IMR-90 (cell line): ENCODE measurements around the gene COL23A1. TPM values are rescaled to one million over a fixed set of nuclear protein-coding genes. Genes with fewer than 3 reads are reported as not detected.

Experiments used
- ATAC-seq: fragments of 200-7000 bp; cut with Tn5 transposase; 2 replicates; pipeline ENCODE4 v1.9.1; 2020; ENCODE audit warnings: low read depth, mild to moderate bottlenecking, moderate library complexity
- BruUV-seq: library from RNA; stranded (reverse); fragments of 400-500 nt; replicated peaks from 2 replicates; lab custom pipeline; 2021; lab: Mats Ljungman, UMichigan
- CTCF ChIA-PET: fragments of 300-600 bp; formaldehyde crosslinking; extraction: SDS; loops from one replicate; lab custom pipeline; 2021; ENCODE audit warnings: antibody characterized with exemption; lab: Yijun Ruan, JAX
- POLR2A ChIA-PET: fragments of 300-600 bp; sonication (Branson Sonifier 250); formaldehyde crosslinking; loops from one replicate; lab custom pipeline; 2022; ENCODE audit warnings: antibody characterized with exemption; ENCODE audit not compliant: unreplicated experiment; lab: Charles Lee
- DNase-seq: peaks from one replicate; pipeline ENCODE4 v3.0.0; 2013
- H2AFZ ChIP-seq: replicated peaks from 2 replicates; pipeline ENCODE3; 2013; ENCODE audit warnings: low read length, mild to moderate bottlenecking; ENCODE audit not compliant: poor library complexity
- H2AK5ac ChIP-seq: 2 replicates; pipeline ENCODE4 v1.6.1; 2013; ENCODE audit warnings: low read depth, low read length, inconsistent platforms
- H2AK9ac ChIP-seq: replicated peaks from 2 replicates; pipeline ENCODE3; 2013; ENCODE audit warnings: mild to moderate bottlenecking, low read depth, low read length, moderate library complexity; ENCODE audit not compliant: poor library complexity
- H2BK120ac ChIP-seq: 2 replicates; pipeline ENCODE4 v1.6.1; 2013; ENCODE audit warnings: low read depth, low read length, inconsistent platforms
- H2BK15ac ChIP-seq: 3 replicates; pipeline ENCODE4 v1.6.1; 2013; ENCODE audit warnings: low read depth, low read length, inconsistent platforms
- H2BK20ac ChIP-seq: 2 replicates; pipeline ENCODE4 v1.6.1; 2013; ENCODE audit warnings: low read depth, mild to moderate bottlenecking, inconsistent platforms, low read length, moderate library complexity
- H2BK5ac ChIP-seq: 2 replicates; pipeline ENCODE4 v1.6.1; 2013; ENCODE audit warnings: mild to moderate bottlenecking, low read depth, low read length, inconsistent platforms; ENCODE audit not compliant: poor library complexity, severe bottlenecking
- H3K14ac ChIP-seq: replicated peaks from 2 replicates; pipeline ENCODE4 v1.6.1; 2013; ENCODE audit warnings: low read depth, low read length, inconsistent platforms
- H3K18ac ChIP-seq: 2 replicates; pipeline ENCODE4 v1.6.1; 2013; ENCODE audit warnings: low read depth, low read length, control low read depth
- H3K23ac ChIP-seq: 2 replicates; pipeline ENCODE4 v1.6.1; 2013; ENCODE audit warnings: low read depth, low read length, inconsistent platforms
- H3K27ac ChIP-seq: 2 replicates; pipeline ENCODE4 v1.5.1; 2013; ENCODE audit warnings: mild to moderate bottlenecking, control low read depth, low read length; ENCODE audit not compliant: insufficient read depth
- H3K27me3 ChIP-seq: 2 replicates; pipeline ENCODE4 v1.6.1; 2013; ENCODE audit warnings: low read length; ENCODE audit not compliant: control insufficient read depth, insufficient read depth
- H3K36me3 ChIP-seq: 2 replicates; pipeline ENCODE4 v1.6.1; 2013; ENCODE audit warnings: low read length, mixed read lengths; ENCODE audit not compliant: control insufficient read depth, insufficient read depth
- H3K4ac ChIP-seq: 2 replicates; pipeline ENCODE4 v1.6.1; 2013; ENCODE audit warnings: low read depth, low read length, inconsistent platforms
- H3K4me1 ChIP-seq: 2 replicates; pipeline ENCODE4 v1.6.1; 2013; ENCODE audit warnings: low read length, mixed read lengths; ENCODE audit not compliant: control insufficient read depth, insufficient read depth
- H3K4me2 ChIP-seq: 2 replicates; pipeline ENCODE4 v1.6.1; 2013; ENCODE audit warnings: low read depth, mild to moderate bottlenecking, control low read depth, low read length, moderate library complexity
- H3K4me3 ChIP-seq: 2 replicates; pipeline ENCODE4 v1.5.1; 2013; ENCODE audit warnings: low read depth, mild to moderate bottlenecking, control low read depth, low read length, moderate library complexity; ENCODE audit not compliant: insufficient read depth
- H3K56ac ChIP-seq: 2 replicates; pipeline ENCODE4 v1.6.1; 2013; ENCODE audit warnings: low read length, inconsistent platforms; ENCODE audit not compliant: insufficient read depth; ENCODE audit errors: extremely low read depth
- H3K79me1 ChIP-seq, 2 experiments: 2 replicates each; pipeline ENCODE4 v1.6.1; 2013; ENCODE audit warnings: low read length in 2 of 2, inconsistent platforms in 1 of 2, low read depth in 1 of 2
- H3K9ac ChIP-seq: 2 replicates; pipeline ENCODE4 v1.6.1; 2013; ENCODE audit warnings: low read depth, low read length, control low read depth
- H3K9me1 ChIP-seq: 2 replicates; pipeline ENCODE4 v1.6.1; 2013; ENCODE audit warnings: low read length, inconsistent platforms; ENCODE audit not compliant: insufficient read depth
- H3K9me3 ChIP-seq: 2 replicates; pipeline ENCODE4 v1.6.1; 2013; ENCODE audit warnings: low read length; ENCODE audit not compliant: control insufficient read depth, insufficient read depth
- H4K20me1 ChIP-seq: 2 replicates; pipeline ENCODE4 v1.6.1; 2013; ENCODE audit warnings: low read length, inconsistent platforms; ENCODE audit not compliant: insufficient read depth
- H4K5ac ChIP-seq: 2 replicates; pipeline ENCODE4 v1.6.1; 2013; ENCODE audit warnings: mild to moderate bottlenecking, low read depth, low read length, control low read depth
- H4K8ac ChIP-seq, 2 experiments: 2 replicates each; pipeline ENCODE4 v1.6.1; 2013; ENCODE audit warnings: low read depth in 2 of 2, low read length in 2 of 2, control low read depth in 1 of 2, inconsistent platforms in 1 of 2
- H4K91ac ChIP-seq: 2 replicates; pipeline ENCODE4 v1.6.1; 2013; ENCODE audit warnings: low read depth, low read length, inconsistent platforms; ENCODE audit not compliant: insufficient read depth
- CEBPB ChIP-seq: IDR thresholded peaks from 2 replicates; pipeline ENCODE4 v1.6.1; 2012; ENCODE audit warnings: low read depth, low read length, improper control_type of control experiment
- CHD1 ChIP-seq: IDR thresholded peaks from 2 replicates; pipeline ENCODE4 v1.6.1; 2012; ENCODE audit warnings: low read depth, low read length, improper control_type of control experiment
- ELK1 ChIP-seq: fragments of 150-350 bp; IDR thresholded peaks from 2 replicates; pipeline ENCODE4 v1.6.1; 2016; ENCODE audit warnings: low read depth, mild to moderate bottlenecking, low read length, moderate library complexity, borderline replicate concordance
- FOS ChIP-seq: fragments of 150-350 bp; IDR thresholded peaks from 2 replicates; pipeline ENCODE4 v1.6.1; 2016; ENCODE audit warnings: low read depth, low read length
- MAFK ChIP-seq: IDR thresholded peaks from 2 replicates; pipeline ENCODE4 v1.6.1; 2012; ENCODE audit warnings: low read depth, low read length, improper control_type of control experiment
- MAZ ChIP-seq: IDR thresholded peaks from 2 replicates; pipeline ENCODE4 v1.6.1; 2012; ENCODE audit warnings: low read depth, mild to moderate bottlenecking, low read length, improper control_type of control experiment, moderate library complexity, borderline replicate concordance
- MXI1 ChIP-seq: IDR thresholded peaks from 2 replicates; pipeline ENCODE4 v1.6.1; 2012; ENCODE audit warnings: low read depth, mild to moderate bottlenecking, low read length, moderate library complexity, borderline replicate concordance
- NFE2L2 ChIP-seq: fragments of 150-350 bp; IDR thresholded peaks from 2 replicates; pipeline ENCODE4 v1.6.1; 2016; ENCODE audit warnings: low read depth, mild to moderate bottlenecking, low read length
- POLR2A ChIP-seq: IDR thresholded peaks from 2 replicates; pipeline ENCODE4 v1.6.1; 2012; ENCODE audit warnings: mild to moderate bottlenecking, low read depth, low read length
- RAD21 ChIP-seq: IDR thresholded peaks from 2 replicates; pipeline ENCODE4 v1.6.1; 2012; ENCODE audit warnings: low read length, improper control_type of control experiment
- RCOR1 ChIP-seq: IDR thresholded peaks from 2 replicates; pipeline ENCODE4 v1.6.1; 2012; ENCODE audit warnings: mild to moderate bottlenecking, low read length, improper control_type of control experiment; ENCODE audit not compliant: insufficient replicate concordance
- RFX5 ChIP-seq: IDR thresholded peaks from 2 replicates; pipeline ENCODE4 v1.8.0; 2012; ENCODE audit warnings: low read depth, mild to moderate bottlenecking, low read length, moderate library complexity
- SMC3 ChIP-seq: fragments of 150-350 bp; IDR thresholded peaks from 2 replicates; pipeline ENCODE4 v1.6.1; 2016; ENCODE audit warnings: low read depth, mild to moderate bottlenecking, antibody characterized with exemption, low read length, moderate library complexity
- WGBS, 2 experiments: methylation state at CpG; one replicate each; pipeline versions ENCODE4 v1.1.5 to v1.1.7; 2013; ENCODE audit warnings: missing lambda C conversion rate in 2 of 2; ENCODE audit not compliant: insufficient read length in 1 of 2; ENCODE audit errors: extremely low coverage in 2 of 2; 5-methylcytosine and 5-hydroxymethylcytosine counted together
- dilution Hi-C: fragments of 300-500 bp; cut with HindIII; formaldehyde crosslinking; loops from one replicate; pipeline ENCODE4 v1.14.3; 2018; ENCODE audit warnings: low sequenced_read_pairs; ENCODE audit not compliant: unreplicated experiment
- in situ Hi-C: fragments of 300-500 bp; cut with MboI; formaldehyde crosslinking; loops from 3 replicates; pipeline ENCODE4 v1.14.3; 2019; ENCODE audit warnings: low sequenced_read_pairs, inconsistent platforms, mixed read lengths
- intact Hi-C: fragments of 100-400 bp; cut with micrococcal nuclease; formaldehyde crosslinking; loops from 2 replicates; pipeline ENCODE4 v1.10.0; 2022
- polyA plus RNA-seq, 3 experiments: library from polyadenylated mRNA; depleted of rRNA; stranded (reverse); fragments of >200 nt; gene quantifications; 2 replicates each; pipeline ENCODE4 v1.2.3, GENCODE V29; 2012; ENCODE audit warnings: low replicate concordance in 1 of 3
- total RNA-seq: library from RNA; depleted of rRNA; stranded (reverse); fragments of >200 nt; gene quantifications from 2 replicates; pipeline ENCODE4 v1.2.3, GENCODE V29; 2012
- TF ChIP-seq, protein P1 (sequence below): fragments of 150-350 bp; IDR thresholded peaks from 2 replicates; pipeline ENCODE4 v1.6.1; 2017; ENCODE audit warnings: mild to moderate bottlenecking, antibody characterized with exemption, low read length, low read depth
- TF ChIP-seq, protein P2 (sequence below): conservative IDR thresholded peaks from 2 replicates; pipeline ENCODE4 v1.5.1; 2012; ENCODE audit warnings: mild to moderate bottlenecking, low read depth, low read length, improper control_type of control experiment

The COL23A1 gene
- total and polyA plus RNA-seq, 2 of the 4 experiments (the other 2 are of a cell fraction), result not detected

- no peak overlapping the region for H2BK20ac ChIP-seq
- peak overlapping the region; percentile 32 for H2AFZ ChIP-seq
- no peak overlapping the region for H3K14ac ChIP-seq
- no peak for ATAC-seq
- no peak overlapping the region for H3K27ac ChIP-seq
- no peaks in the 10 kb centered on the region for H3K36me3 ChIP-seq
- no peak overlapping the region for H3K23ac ChIP-seq
- 80% methylated on average over 2 of the region's 10 CpGs; no CpG with 5 or more reads in 1 of the 2 experiments for WGBS, 2 experiments
- H3K79me1 ChIP-seq, result no peaks in the 10 kb centered on the region
- H3K9me1 ChIP-seq, result no peaks in the 10 kb centered on the region
- CTCF ChIA-PET, result no interaction called here
- H2AK9ac ChIP-seq, result no peak overlapping the region
- H3K27me3 ChIP-seq, result no peaks in the 10 kb centered on the region
- POLR2A ChIA-PET, result no interaction called here
- H2AK5ac ChIP-seq, result no peak overlapping the region
- H3K9me3 ChIP-seq, result peaks cover 48% of the 10 kb centered on the region
- no peak overlapping the region for H3K4me3 ChIP-seq
- no peak overlapping the region for H4K8ac ChIP-seq
- H3K4me2 ChIP-seq, result no peak overlapping the region
- no TSS peak for BruUV-seq
- intact Hi-C loops, result no loop called here
- dilution Hi-C loops, result no loop called here
- H3K18ac ChIP-seq, result no peak overlapping the region
- H2BK15ac ChIP-seq, result no peak overlapping the region
- H4K20me1 ChIP-seq, result no peaks in the 10 kb centered on the region
- no peak overlapping the region for H2BK5ac ChIP-seq
- no peak overlapping the region for H3K56ac ChIP-seq
- H4K5ac ChIP-seq, result no peak overlapping the region
- H3K9ac ChIP-seq, result no peak overlapping the region
- no peak overlapping the region for H4K91ac ChIP-seq
- H3K4me1 ChIP-seq, result no peaks in the 10 kb centered on the region
- in situ Hi-C loops, result no loop called here
- TF ChIP-seq, protein P1, sequence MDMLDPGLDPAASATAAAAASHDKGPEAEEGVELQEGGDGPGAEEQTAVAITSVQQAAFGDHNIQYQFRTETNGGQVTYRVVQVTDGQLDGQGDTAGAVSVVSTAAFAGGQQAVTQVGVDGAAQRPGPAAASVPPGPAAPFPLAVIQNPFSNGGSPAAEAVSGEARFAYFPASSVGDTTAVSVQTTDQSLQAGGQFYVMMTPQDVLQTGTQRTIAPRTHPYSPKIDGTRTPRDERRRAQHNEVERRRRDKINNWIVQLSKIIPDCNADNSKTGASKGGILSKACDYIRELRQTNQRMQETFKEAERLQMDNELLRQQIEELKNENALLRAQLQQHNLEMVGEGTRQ, result no peak
- TF ChIP-seq RCOR1 (no peak), CHD1 (no peak), POLR2A (no peak), RAD21 (no peak), MAZ (no peak), FOS (no peak), RFX5 (no peak), ELK1 (no peak), SMC3 (no peak), MXI1 (no peak), MAFK (no peak), NFE2L2 (no peak), CEBPB (no peak)
- TF ChIP-seq, protein P2, sequence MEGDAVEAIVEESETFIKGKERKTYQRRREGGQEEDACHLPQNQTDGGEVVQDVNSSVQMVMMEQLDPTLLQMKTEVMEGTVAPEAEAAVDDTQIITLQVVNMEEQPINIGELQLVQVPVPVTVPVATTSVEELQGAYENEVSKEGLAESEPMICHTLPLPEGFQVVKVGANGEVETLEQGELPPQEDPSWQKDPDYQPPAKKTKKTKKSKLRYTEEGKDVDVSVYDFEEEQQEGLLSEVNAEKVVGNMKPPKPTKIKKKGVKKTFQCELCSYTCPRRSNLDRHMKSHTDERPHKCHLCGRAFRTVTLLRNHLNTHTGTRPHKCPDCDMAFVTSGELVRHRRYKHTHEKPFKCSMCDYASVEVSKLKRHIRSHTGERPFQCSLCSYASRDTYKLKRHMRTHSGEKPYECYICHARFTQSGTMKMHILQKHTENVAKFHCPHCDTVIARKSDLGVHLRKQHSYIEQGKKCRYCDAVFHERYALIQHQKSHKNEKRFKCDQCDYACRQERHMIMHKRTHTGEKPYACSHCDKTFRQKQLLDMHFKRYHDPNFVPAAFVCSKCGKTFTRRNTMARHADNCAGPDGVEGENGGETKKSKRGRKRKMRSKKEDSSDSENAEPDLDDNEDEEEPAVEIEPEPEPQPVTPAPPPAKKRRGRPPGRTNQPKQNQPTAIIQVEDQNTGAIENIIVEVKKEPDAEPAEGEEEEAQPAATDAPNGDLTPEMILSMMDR, result no peak
- no peak overlapping the region for H3K4ac ChIP-seq
- H2BK120ac ChIP-seq, result no peak overlapping the region
- no peak for DNase-seq
These were observed 221.4 kb downstream of the COL23A1 start for GRCh38 chr5:178368716-178369300.
